ENCODE measurements around the gene GSTA1.
A peak's percentile ranks its signal among the peaks of the same experiment; 100 is the strongest.
"Not testable (repeated sequence)": the region's sequence is repeated elsewhere in the genome, so short reads cannot be mapped to it uniquely, and the experiment has no call there.

The GSTA1 gene

DNA sequence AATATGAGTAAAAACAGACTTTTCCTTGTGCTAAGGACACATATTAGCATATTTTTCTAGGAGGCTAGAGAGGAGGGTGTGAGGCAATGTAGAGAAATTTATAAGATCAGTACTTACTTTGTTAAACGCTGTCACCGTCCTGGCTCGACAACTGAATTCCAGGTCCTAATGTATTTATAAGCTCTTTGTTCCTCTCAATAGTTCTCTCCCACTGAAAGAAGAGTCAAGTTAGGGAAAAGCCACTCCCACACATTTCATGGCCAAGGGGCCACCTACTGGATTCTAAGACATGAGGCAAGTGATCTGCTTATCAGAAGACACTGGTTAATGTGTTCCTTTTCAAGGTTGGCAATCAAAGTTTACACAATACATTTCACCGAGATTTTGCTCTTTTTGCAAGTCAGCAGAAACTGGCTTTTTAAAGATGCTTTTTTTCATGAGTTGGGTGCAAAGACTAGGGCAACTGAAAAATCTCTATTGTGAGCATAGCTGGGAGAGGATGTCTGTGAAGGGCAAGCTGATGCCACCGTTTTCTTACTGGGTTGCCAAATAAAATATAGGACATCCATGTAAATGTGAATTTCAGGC lies at the start of gene GSTA1:
TSS of gene GSTA1 (minus strand) at position 149 of the 588 bp plus-strand sequence. CDS start 4,549 bp downstream, outside the sequence.
- DNase-seq, result not testable (repeated sequence)

DNA sequence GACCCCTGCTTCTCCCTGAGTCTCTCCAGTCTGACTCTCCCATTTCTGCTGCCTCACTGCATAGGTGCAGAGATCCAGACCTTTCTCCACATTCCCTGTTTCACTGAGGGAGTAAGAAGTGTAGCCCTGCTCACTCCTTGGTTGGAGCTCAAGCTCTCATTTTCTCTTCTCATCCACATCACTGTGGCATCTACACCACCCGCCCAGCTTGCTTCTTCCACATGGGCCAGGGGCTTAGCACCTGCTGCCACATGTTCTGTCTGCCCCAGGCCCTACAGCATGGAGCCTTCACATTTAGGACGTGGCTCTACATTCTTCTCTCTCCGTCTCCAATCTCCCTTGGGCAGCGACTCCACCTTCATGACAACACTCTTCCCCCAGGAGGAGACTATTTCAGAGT lies 45.5 kb upstream of the GSTA1 start:
- no peak for DNase-seq

DNA sequence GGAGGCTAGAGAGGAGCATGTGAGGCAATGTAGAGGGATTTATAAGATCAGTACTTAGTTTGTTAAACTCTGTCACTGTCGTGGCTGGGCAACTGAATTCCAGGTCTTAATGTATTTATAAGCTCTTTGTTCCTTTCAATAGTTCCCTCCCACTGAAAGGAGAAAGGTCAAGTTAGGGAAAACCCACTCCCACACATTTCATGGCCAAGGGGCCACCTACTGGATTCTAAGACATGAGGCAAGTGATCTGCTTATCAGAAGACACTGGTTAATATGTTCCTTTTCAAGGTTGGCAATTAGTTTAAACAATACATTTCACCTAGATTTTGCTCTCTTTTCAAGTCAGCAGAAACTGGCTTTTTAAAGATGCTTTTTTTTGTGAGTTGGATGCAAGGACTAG lies 42.4 kb upstream of the GSTA1 start:
- DNase-seq, result no peak

DNA sequence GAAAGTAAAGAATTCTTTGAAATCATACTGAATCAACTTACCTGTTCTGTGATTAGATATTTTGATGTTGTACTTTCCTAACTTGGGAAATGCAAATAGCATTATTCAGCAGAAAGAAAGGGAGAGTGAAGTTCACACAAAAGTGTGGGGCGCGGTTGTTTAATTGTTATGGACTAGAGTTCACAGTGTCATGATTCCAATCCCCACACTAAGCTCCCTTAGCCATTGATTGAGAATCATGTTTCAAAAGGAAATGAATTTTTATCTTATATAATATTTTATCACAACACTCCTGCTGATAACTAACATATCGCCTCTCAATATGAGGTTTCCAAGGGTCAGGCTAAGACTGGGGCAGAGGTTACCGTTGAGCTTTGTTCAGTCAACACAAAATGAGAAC lies 40.0 kb upstream of the GSTA1 start:
- DNase-seq, result no peak

DNA sequence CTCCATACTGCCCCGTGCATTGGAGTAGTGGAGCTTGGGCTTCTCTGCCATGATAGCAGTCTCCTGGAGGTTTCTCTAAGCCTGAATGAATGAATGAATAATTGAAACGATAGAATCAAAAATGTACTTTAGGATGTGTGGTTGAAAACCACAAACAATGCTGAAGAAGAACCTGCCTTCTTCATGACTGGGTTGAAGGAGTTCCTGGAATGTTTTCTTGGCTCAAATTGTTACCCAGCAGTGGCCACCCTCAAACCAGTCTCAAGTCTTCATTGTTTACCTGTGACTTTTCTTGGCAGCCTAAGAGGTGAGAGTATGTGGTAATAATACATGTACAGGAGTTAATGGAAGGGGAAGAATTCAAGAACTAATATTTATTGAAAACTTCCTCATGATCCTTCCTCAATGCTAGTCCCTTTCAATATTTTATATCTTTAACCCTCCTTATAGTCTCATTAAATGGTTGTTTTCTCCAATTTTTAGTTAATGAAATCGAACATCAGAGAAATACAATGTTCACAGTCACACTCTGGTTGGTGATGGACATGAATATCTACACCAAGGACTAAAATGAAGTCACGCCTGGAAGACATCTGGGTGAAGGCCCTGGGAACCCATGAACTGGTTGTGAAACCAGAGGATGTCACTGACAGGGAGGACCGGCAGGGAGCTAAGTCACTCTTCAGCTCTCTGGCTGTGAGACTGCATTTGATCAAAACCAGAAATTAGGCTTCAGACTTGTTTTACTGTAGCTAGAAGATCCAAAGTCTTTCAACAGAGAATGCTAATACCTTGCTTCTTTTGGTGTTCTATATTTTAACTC lies 37.4 kb upstream of the GSTA1 start, which contains the start of gene GSTA5:
TSS of gene GSTA5 (minus strand) at position 51 of the 823 bp plus-strand sequence.
- no peak for DNase-seq

DNA sequence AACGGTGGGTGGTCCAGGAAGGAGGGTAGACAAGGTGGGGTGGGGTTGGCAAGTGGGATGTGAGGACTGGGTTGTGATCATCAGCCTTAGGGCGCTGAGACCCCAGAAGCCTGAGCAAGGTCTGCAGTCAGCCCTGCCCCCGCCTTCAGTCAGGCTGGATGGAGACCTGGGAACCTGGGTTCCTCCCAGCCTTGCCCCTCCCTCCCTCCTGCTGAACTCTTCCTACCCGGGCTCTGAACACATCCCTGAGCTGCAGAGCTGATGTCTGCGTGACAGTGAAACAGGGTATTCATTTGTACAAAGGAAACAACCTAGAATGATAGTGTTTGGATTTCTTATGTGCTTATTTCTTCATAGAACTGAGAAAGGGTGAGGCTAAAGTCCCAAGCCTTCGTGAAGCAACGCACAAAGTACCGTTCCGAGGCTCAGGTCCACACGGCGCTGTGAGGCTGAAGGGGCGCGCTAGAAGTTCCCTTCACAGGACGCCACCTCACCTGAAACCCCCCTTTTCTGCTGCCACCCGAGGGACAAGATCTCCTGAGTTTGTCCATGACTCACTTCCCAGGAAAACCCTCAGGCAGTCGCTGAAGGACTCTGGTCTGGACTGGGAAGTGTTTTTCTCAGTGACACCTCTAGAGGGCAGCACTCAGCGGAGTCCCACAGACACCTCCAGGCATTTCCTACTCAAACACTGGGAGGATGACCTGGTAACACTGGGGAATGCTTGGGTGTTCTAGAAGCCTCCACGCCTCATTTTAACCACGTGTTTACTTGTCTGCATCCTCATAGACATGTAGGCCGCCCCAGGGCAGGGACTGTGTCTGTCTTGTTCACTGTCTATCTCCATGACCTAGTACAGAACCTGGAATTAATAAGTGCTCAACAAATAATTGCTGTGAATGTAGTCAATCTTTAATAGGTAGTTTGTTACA lies 35.8 kb upstream of the GSTA1 start:
- peak; percentile 67 for DNase-seq

DNA sequence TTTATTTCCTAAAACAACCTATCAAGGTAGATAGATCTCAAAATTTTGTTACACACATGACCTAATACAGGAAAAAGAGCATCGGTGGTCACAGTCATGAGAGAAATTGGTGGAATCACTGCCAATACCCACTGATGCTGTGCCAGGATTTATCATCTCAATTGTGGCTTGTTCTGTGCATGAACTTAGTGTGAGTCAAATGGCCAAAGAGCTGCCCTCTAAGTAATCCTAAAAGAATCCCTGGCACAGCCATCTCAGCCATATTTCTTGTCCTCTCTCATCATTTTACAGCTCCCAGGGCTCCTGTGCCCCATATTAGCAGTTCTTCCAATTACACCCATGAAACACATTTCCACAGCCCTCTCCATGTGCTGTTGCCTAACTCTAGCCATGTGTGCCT lies 30.9 kb upstream of the GSTA1 start:
- peak; percentile 42 for DNase-seq

DNA sequence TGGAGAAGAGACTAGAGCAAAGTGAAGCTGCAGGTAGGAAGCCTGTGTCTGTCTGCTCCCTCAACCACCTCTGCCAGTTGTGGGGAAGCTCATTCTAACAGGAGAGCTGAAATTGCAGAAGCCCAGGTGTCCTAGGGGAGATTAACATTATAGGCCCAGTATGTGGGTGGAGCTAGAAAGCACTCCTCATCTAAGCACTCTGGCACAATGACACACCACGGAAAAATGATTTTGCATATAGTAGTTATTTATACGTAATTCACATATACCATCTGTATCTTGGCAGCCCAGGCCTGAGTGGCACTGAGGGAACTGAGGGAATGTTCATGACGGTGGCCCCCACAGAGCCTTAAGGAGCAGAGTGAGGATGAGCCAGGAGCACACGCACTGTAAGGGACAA lies 27.3 kb upstream of the GSTA1 start:
- not testable (repeated sequence) for DNase-seq

DNA sequence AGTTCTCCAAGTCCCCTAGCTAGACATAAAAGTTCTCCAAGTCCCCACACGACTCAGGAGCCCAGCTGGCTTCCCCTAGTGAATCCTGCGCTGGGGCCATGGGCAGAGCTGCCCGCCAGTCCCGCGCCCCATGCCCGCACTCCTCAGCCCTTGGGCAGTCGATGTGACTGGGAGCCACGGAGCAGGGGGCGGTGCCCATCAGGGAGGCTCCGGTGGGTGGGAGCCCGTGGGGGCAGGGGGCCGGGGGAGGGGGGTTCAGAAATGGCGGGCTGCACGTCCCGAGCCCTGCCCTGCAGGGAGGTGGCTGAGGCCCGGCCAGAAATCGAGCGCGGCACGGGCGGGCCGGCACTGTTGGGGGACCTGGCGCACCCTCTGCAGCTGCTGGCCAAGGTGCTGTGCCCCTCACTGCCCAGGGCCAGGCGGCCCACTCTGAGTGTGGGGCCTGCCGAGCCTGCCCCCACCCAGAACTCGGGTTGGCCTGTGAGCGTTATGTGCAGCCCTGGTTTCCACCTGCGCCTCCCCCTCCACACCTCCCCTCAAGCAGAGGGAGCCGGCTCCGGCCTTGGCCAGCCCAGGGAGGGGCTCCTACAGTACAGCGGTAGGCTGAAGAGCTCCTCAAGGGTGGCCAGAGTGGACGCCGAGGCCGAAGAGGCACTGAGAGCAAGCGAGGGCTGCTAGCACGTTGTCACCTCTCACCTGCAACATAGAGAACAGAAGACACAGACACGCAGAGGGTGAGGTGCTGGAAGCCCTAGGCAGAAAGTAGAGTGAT lies 25.6 kb upstream of the GSTA1 start:
- DNase-seq, result no peak

DNA sequence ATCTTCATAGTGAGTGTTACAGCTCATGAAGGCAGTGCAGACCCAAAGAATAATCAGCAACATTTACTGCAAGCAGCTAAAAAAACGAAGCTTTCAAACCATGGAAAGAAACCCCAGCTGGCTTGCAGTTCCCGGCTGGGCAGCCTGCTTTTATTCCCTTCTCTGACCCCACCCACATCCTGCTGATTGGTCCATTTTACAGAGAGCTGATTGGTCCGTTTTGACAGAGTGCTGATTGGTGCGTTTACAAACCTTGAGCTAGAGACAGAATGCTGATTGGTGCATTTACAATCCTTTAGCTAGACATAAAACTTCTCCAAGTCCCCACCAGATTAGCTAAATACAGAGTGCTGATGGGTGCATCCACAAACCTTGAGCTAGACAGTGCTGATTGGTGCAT lies 25.0 kb upstream of the GSTA1 start:
- DNase-seq, result not testable (repeated sequence)

DNA sequence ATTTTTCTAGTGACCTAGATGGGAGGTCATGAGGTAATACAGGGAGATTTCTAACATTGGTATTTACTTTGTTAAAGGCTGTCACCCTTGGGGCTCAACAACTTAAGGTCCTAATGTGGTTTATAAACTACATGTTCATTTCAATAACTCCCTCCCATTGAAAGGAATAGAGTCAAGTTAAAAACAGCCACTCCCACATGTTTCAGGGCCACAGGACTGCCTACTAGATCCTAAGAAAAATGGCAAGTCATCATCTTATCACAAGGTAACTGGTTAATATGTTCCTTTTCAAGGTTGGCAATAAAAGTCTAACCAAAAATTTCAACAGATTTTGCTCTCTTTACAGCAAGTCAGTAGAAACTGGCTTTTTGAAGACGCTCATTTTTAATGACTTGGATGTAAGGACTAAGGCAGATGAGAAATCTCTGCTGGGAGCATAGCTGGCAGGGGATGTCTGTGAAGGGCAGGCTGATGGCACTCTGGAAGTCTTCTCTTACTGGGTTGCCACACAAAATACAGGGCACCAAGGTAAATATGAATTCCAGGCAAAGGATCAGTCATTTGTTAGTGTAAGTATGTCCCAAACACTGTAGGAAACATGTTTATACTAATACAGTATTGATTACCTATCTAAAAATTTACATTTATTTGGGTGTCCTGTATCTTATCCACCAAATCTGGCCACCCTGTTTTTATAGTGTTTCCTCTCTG lies 23.6 kb upstream of the GSTA1 start:
- DNase-seq, result not testable (repeated sequence)

DNA sequence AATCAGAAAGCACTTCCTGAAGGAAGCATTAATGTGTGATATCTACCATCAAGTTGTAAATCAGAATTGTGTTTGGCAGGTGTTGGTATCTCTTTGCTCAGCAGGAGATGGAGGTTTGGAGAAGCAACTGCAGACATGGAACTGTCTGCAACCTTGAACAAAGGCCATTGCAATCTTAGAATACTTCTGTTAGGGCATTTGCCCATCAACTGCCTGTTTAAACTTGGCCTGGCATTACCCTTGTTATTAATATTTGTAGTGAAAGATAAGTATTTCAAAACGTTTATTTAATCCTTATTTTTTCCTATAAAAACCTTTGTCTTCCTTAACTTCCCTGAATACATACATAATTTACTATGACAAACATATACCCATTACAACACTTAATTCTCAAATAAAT lies 22.9 kb upstream of the GSTA1 start:
- DNase-seq, result no peak

DNA sequence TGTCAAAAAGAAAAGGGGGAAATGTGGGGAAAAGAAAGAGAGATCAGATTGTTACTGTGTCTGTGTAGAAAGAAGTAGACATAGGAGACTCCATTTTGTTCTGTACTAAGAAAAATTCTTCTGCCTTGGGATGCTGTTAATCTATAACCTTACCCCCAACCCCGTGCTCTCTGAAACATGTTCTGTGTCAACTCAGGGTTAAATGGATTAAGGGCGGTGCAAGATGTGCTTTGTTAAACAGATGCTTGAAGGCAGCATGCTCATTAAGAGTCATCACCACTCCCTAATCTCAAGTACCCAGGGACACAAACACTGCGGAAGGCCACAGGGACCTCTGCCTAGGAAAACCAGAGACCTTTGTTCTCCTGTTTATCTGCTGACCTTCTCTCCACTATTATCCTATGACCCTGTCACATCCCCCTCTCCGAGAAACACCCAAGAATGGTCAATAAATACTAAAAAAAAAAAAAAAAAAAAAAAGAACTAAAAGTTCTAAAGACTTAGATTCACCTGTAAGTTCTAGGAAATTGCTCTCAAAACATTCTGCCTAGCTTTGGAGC lies 22.4 kb upstream of the GSTA1 start:
- DNase-seq, result not testable (repeated sequence)

DNA sequence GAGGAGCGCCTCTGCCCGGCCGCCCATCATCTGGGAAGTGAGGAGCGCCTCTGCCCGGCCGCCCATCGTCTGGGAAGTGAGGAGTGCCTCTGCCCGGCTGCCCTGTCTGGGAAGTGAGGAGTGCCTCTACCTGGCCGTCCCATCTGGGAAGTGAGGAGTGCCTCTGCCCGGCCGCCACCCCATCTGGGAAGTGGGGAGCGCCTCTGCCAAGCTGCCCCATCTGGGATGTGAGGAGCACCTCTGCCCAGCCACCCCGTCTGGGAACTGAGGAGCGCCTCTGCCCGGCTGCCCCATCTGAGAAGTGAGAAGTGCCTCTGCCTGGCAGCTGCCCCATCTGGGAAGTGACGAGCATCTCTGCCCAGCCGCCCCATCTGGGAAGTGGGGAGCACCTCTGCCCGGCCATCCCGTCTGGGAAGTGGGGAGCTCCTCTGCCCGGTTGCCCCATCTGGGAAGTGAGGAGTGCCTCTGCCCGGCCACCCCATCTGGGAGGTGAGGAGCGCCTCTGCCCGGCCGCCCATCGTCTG lies 21.7 kb upstream of the GSTA1 start:
- DNase-seq, result not testable (repeated sequence)

DNA sequence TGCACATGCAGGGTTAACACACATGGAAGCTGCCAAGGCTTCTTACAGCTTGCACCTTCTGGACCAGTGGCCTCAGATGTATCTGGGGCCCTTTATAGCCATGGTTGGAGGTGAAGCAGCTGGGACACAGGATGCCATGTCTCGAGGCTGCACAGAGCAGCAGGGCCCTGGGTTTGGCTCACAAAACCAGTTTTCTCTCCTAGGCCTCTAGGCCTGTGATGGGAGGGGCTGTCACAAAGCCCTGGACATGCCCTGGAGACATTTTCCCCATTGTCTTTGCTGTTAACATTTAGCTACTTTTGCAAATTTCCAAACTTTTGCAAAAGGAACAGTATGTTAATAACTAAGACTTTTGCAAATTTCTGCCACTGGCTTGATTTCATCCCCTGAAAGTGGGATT lies 18.2 kb upstream of the GSTA1 start:
- DNase-seq, result no peak

DNA sequence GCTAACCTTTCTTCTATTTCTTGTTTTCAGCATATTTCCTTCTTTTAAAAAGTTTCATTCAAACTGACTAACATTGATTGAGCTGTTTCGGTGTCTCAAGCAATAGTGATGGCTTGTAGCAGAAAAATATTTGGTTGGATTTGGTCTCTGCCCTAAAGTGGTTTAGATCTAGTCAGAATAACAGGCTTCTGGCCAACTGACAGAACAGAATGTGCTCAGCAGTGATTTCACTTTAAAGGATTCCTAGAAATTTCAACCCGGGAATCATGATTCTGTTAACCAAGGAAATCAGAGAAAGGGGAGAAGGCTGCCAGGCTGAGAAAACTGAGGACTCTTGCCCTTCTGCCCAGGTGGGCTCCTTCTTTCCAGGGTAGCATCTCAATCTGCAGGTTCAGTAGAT lies 16.6 kb upstream of the GSTA1 start:
- peak; percentile 54 for DNase-seq

DNA sequence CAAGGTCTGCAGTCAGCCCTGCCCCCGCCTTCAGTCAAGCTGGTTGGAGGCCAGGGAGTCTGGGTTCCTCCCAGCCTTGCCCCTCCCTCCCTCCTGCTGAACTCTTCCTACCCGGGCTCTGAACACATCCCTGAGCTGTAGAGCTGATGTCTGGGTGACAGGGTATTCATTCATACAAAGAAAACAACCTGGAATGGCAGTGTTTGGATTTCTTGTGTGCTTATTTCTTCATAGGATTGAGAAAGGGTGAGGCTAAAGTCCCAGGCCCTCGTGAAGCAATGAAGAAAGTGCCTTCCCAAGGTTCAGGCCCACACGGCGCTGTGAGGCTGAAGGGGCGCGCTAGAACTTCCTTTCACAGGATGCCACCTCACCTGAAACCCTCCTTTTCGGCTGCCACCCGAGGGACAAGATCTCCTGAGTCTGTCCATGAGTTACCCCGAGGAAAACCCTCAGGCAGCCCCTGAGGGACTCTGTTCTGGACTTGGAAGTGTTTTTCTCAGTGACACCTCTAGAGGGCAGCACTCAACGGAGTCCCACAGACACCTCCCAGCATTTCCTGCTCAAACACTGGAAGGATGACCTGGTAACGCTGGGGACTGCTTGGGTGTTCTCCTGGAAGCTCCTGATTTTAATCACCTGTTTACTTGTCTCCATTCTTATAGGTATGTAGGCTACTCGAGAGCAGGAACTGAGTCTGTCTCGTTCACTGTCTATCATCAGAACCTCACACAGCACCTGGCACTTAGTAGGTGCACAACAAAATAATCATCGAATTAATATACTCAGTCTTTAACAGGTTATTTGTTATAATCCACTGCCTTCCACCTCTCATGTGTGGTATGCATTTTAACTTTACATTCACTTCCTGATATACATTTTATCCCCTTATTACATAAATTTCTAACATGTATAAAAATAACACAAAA lies 11.8 kb upstream of the GSTA1 start:
- peak; percentile 51 for DNase-seq

DNA sequence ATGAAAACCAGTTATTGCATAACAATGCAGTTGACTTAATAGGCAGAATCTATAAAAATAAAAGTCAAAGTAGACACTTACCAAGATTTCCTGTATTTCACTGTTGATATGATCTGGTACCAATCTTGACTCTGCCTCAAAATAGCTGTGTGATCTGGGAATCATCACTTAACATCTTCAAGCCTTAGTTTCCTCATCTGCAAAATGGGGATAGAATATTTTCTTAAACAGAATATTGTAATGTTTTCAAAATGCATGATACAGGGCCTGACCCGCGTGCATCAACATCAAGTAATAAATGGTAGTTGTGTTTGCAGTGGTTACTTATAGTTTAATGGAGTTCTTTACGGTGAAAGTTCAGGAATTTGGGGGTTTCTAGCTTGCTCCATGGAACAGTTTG lies 10.9 kb upstream of the GSTA1 start:
- DNase-seq, result not testable (repeated sequence)

DNA sequence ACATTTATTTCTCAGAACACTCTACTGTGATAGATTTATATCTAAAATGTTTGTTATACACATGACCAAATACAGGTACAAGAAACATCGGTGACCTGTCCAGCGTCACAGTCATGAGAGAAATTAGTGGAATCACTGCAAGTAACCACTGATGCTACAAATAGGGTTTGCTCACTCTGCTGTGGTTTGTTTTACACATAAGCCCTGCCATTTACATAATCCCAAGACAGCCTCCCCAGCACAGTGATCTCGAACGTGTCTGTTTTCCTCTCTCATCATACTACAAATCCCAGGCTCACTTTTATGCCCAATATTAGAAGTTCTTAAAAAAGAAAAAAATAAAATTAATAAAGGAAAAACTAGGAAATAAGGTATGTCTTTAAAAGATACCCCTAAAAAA lies 6.2 kb upstream of the GSTA1 start:
- DNase-seq, result not testable (repeated sequence)

DNA sequence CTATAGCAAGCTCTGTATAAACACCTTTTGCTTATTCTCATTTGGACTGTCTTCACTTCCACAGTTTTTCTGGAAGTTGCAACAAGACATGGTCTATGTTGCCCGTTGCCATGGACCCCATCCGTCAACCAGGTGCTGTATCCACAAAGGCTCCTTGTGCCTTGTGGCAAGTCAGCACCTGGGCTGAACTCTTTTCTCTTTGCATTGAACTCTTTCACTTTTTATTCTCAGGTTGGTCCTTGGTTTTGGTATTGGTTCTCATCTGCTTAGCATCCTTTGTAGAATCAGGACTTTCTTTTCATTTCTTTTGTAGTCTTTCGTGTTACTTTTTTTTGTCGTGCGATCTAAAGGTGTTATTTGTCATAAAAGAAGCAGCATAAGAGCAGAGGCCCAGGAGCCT lies 5.0 kb upstream of the GSTA1 start:
- no peak for DNase-seq
